GM12874 (cell line): ENCODE measurements around the gene CENPX.

Source experiments
- CTCF ChIP-seq: IDR thresholded peaks from 2 replicates; pipeline ENCODE4 v1.5.1; 2011; ENCODE audit warnings: low read depth, mild to moderate bottlenecking, control low read depth, low read length, moderate library complexity; ENCODE audit not compliant: insufficient read depth

Gene CENPX

GRCh38 chr17:82042649-82043048, 20.0 kb upstream of the CENPX start:
- no peak for TF ChIP-seq CTCF

GRCh38 chr17:82041144-82041814, 18.6 kb upstream of the CENPX start:
- no peak for TF ChIP-seq CTCF

GRCh38 chr17:82039695-82040299, 17.1 kb upstream of the CENPX start:
- no peak for TF ChIP-seq CTCF

GRCh38 chr17:82037889-82038195, 15.2 kb upstream of the CENPX start:
- no peak for TF ChIP-seq CTCF

GRCh38 chr17:82037092-82037888, 14.6 kb upstream of the CENPX start, which contains the start of gene DCXR:
Gene DCXR, minus strand, starts transcription at chr17:82037697. Its CDS starts 15 bp downstream, at chr17:82037682.
- peak; percentile 98 for TF ChIP-seq CTCF

GRCh38 chr17:82036634-82037091, 14.0 kb upstream of the CENPX start:
- no peak for TF ChIP-seq CTCF

- TF ChIP-seq CTCF: no peak
These were observed 13.4 kb upstream of the CENPX start for GRCh38 chr17:82035956-82036633.
